ENCODE data around the gene KRT76.

KRT76 gene

DNA sequence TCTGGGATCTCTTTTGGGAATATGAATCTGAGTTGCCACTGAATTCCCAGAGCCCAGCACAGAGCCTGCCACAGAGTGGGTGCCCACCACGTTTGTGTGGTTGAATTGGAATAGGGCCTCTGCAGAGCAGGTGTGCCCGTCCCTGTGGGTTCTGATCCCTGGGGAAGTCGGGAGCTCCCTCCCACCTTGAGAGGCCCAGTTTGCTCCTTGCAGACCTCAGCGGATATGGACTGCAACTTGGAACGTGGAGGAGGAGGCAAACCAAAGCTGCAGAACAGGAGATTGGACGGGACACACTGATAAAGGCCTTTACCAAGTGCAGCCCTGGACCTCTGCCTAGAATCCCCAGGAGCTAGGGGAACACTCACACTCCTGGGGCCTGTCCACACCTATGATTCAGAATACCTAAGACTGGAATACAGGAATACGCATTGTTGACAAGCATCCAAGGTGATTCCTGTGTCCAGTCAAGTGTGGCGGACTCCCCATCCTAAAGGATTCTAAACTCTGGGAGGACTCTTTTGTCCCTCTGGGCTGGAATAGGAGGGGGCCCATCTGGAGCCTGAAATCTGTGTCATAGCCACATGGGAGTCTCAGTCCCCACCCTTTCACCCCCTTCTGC lies 2.4 kb downstream of the KRT76 start:
- TF ChIP-seq FOXP2 (optimal IDR thresholded peaks at IDR 0.05; ENCODE audit: borderline replicate concordance, extremely low read depth, extremely low read length, insufficient read depth) (no peak), TAF1 (IDR thresholded peaks at IDR 0.05; ENCODE audit: borderline replicate concordance, insufficient read depth, low read length) (no peak), POLR2AphosphoS5 (IDR thresholded peaks at IDR 0.05; ENCODE audit: low read depth, low read length) (no peak), SIN3A (IDR thresholded peaks at IDR 0.05; ENCODE audit: borderline replicate concordance, insufficient read depth, low read length) (no peak)
- TF ChIP-seq, protein P1, sequence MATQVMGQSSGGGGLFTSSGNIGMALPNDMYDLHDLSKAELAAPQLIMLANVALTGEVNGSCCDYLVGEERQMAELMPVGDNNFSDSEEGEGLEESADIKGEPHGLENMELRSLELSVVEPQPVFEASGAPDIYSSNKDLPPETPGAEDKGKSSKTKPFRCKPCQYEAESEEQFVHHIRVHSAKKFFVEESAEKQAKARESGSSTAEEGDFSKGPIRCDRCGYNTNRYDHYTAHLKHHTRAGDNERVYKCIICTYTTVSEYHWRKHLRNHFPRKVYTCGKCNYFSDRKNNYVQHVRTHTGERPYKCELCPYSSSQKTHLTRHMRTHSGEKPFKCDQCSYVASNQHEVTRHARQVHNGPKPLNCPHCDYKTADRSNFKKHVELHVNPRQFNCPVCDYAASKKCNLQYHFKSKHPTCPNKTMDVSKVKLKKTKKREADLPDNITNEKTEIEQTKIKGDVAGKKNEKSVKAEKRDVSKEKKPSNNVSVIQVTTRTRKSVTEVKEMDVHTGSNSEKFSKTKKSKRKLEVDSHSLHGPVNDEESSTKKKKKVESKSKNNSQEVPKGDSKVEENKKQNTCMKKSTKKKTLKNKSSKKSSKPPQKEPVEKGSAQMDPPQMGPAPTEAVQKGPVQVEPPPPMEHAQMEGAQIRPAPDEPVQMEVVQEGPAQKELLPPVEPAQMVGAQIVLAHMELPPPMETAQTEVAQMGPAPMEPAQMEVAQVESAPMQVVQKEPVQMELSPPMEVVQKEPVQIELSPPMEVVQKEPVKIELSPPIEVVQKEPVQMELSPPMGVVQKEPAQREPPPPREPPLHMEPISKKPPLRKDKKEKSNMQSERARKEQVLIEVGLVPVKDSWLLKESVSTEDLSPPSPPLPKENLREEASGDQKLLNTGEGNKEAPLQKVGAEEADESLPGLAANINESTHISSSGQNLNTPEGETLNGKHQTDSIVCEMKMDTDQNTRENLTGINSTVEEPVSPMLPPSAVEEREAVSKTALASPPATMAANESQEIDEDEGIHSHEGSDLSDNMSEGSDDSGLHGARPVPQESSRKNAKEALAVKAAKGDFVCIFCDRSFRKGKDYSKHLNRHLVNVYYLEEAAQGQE (IDR thresholded peaks at IDR 0.05; ENCODE audit: insufficient read depth in 1 of 2, low read depth in 2 of 2, low read length in 2 of 2): no peak

DNA sequence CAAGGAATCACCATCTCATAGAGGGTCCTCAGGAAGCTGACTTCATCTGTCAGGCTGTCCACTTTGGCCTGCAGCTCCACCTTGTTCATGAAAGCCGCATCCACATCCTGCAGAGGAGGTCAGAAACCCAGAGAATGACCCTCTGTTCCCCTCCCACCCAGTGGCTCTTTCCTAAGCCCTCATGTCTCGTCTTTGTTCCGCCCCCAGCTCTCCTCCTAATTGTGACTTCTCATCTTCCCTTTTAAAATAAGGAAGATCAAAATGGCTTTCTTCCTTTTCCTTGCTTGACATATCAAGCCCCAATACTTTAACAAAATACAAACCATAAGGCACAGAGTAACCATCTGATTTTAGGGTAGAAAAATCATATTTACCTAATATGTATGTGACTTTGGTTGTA lies 4.4 kb downstream of the KRT76 start:
- TF ChIP-seq FOXP2 (optimal IDR thresholded peaks at IDR 0.05; ENCODE audit: borderline replicate concordance, extremely low read depth, extremely low read length, insufficient read depth) (no peak), POLR2AphosphoS5 (IDR thresholded peaks at IDR 0.05; ENCODE audit: low read depth, low read length) (no peak), SIN3A (IDR thresholded peaks at IDR 0.05; ENCODE audit: borderline replicate concordance, insufficient read depth, low read length) (no peak), TAF1 (IDR thresholded peaks at IDR 0.05; ENCODE audit: borderline replicate concordance, insufficient read depth, low read length) (no peak)
- TF ChIP-seq, protein P1 (IDR thresholded peaks at IDR 0.05; ENCODE audit: insufficient read depth in 1 of 2, low read depth in 2 of 2, low read length in 2 of 2): no peak

DNA sequence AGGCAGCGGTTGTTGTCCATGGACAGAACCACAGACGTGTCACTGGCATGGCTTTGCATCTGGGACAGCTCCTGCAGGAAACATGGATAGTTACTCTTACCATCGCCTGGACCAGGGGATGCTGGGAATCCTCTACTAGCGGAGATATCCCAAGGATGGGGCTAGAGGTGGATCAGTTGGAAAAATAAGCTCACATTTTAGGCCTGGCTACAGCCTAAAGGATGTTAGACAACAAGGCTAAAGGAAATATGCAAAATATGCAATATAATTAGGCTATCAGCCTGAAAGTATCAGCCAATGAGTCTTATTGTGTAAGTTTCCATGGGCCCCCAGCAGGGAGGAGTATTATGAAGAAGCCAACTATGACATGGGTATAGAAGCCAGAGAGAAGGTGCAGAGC lies 5.0 kb downstream of the KRT76 start:
- no peak for TF ChIP-seq FOXP2 (optimal IDR thresholded peaks at IDR 0.05; ENCODE audit: borderline replicate concordance, extremely low read depth, extremely low read length, insufficient read depth)

DNA sequence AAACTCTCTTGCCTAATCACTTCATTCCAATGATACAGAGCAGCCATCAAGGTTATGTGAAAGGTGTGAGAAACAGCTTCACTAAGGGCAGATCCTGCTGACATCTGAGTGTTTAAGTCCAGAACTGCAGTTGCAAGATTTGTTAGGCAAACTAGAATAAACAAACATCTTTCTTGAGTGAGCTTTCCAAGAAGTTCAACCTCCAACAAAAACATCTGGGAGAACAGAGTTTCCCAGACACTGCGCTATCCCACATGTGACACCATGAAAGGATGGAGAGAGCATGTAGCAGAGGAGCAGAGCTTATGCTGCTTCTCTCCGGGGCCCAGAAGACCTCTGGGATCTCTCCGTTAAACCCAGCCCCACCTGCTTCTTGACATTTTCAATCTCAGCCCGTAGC lies 5.6 kb downstream of the KRT76 start:
- TF ChIP-seq POLR2AphosphoS5 (IDR thresholded peaks at IDR 0.05; ENCODE audit: low read depth, low read length) (no peak), FOXP2 (optimal IDR thresholded peaks at IDR 0.05; ENCODE audit: borderline replicate concordance, extremely low read depth, extremely low read length, insufficient read depth) (no peak), SIN3A (IDR thresholded peaks at IDR 0.05; ENCODE audit: borderline replicate concordance, insufficient read depth, low read length) (no peak), TAF1 (IDR thresholded peaks at IDR 0.05; ENCODE audit: borderline replicate concordance, insufficient read depth, low read length) (no peak)
- TF ChIP-seq, protein P1 (IDR thresholded peaks at IDR 0.05; ENCODE audit: insufficient read depth in 1 of 2, low read depth in 2 of 2, low read length in 2 of 2): no peak

DNA sequence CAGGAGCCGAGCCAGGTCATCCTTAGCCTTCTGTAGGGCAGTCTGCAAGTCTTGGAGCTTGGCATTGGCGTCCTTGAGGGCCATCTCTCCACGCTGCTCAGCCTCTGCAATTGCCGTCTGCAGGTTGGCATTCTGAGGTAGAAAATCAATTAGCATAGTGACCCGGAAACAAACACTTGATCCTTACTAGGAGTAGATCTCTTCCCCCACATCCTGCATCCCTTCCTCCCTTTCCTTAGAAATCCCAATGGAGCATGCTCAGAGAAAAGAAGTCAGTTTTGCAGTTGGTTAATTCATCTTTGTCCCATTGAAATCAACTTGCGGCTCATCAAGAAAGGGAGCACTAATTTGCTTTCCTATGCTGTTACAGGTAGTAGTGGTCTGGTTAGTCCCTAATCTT lies 6.1 kb downstream of the KRT76 start:
- TF ChIP-seq, protein P1 (IDR thresholded peaks at IDR 0.05; ENCODE audit: insufficient read depth in 1 of 2, low read depth in 2 of 2, low read length in 2 of 2): no peak
- no peak for TF ChIP-seq SIN3A (IDR thresholded peaks at IDR 0.05; ENCODE audit: borderline replicate concordance, insufficient read depth, low read length)
- TF ChIP-seq FOXP2 (optimal IDR thresholded peaks at IDR 0.05; ENCODE audit: borderline replicate concordance, extremely low read depth, extremely low read length, insufficient read depth): no peak
- no peak for TF ChIP-seq TAF1 (IDR thresholded peaks at IDR 0.05; ENCODE audit: borderline replicate concordance, insufficient read depth, low read length)
- no peak for TF ChIP-seq POLR2AphosphoS5 (IDR thresholded peaks at IDR 0.05; ENCODE audit: low read depth, low read length)
